GM18519 (cell line): Measurements from ENCODE around the gene FGF19.

Experiments
- ATAC-seq: cut with Tn5 transposase; IDR thresholded peaks from one replicate; pipeline ENCODE4 v1.9.1; 2021; ENCODE audit warnings: mild to moderate bottlenecking, moderate library complexity; ENCODE audit not compliant: unreplicated experiment, low FRiP score

FGF19 gene

GRCh38 chr11:69674267-69674885, 29.4 kb downstream of the FGF19 start:
- ATAC-seq, result no peak

- ATAC-seq, result no peak
Measured at GRCh38 chr11:69671734-69672465, 31.9 kb downstream of the FGF19 start.

DNA sequence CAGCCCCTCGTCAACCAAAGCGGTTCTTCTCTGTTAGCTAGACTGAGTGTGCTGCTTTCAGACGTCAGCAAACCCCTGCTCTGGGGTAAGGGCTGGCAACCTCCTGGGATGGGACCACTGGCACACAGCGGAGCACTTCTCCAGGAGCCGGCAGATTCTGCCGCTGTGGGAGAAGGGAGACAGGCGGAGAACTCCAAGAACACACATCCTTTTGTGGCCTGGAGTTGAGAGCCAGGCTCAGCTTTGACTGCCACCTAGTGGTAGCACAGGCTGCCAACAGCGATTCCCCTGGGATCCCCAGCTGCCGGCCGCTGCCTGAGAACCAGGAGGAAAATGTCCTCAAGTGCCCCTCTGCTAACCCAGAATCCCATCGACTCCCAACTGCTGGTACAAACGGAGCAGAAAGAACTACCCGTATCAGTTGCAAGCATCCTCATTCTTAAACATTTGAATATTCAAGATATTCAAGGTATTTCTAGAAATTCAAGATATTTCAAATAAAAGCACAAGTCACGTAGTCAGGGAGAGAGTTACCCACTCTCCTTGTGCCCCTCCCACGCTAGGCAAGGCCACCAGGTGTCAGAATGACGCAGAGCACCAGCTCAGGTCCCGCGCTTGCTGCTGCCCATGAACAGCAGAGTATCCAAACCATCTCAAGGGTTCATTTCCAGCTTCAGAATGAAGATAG, 33.5 kb downstream of the FGF19 start:
- no peak for ATAC-seq

DNA sequence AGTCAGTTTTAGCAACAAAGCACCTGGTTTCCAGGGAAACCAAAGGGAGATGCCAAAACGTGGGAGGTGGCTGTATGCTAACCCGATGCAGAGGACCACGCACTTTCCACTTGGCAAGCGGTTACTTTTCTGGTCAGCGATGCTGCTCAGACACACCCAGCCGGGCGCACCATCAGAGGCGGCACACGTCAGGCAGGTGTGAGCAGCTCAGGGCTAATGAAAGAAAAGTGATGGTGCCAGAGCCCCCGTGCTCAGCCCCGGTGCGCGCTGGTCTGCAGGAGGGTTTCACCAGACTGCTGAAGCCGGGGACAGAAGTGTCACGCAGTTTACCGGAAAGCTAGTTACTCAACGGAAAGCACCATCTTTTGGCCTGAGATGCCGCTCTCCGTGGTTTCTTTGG, 34.3 kb downstream of the FGF19 start:
- no peak for ATAC-seq

DNA sequence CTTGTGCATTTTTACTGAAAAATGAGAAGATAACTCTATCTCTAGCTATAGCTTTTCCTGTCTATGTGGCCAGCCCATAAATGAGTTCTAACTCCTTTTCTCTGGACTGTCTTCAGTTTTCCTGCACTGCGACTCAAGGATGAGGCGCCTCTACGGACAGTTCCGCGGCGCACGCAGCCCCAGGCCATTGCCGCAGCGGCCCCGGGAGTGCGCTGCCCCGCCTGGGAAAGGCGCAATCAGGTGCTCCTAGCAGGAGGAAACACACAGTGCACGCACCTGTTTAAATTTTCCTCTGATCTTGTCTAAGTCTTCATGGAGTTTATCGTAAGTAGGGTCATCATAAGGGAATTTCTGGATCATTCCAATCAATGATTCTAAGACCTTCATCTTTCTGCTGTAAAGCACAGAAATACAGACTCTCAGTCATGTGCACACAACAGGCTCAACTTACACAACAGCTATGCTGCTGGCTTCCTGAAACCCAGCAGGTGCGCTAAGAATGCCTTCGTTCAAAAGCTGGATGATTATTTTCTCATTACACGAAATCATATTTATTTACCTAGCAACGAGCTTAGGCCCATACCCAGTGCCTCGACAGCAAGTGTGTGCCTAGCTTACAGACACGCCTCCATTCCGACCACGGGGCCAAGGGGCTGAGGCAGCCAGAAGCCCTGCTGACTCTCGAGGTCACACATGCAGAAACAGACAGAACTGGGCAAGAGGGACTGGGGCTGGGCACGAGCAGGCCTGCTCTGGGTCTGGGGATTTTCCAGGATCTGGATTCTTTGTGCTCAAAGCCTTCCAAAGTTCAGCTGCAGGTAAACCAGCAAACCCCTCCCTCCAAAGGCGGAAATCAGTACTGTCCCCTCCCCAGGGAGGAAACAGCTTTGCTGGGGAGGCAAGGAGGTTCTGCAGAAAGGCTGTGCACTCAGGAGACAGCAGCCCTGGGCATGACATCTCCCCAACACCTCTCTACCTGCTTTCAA, 35.9 kb downstream of the FGF19 start:
- ATAC-seq, result no peak

- ATAC-seq, result no peak
Measured at GRCh38 chr11:69666752-69667536, 36.9 kb downstream of the FGF19 start.

- no peak for ATAC-seq
Measured at GRCh38 chr11:69666261-69666660, 37.6 kb downstream of the FGF19 start.

DNA sequence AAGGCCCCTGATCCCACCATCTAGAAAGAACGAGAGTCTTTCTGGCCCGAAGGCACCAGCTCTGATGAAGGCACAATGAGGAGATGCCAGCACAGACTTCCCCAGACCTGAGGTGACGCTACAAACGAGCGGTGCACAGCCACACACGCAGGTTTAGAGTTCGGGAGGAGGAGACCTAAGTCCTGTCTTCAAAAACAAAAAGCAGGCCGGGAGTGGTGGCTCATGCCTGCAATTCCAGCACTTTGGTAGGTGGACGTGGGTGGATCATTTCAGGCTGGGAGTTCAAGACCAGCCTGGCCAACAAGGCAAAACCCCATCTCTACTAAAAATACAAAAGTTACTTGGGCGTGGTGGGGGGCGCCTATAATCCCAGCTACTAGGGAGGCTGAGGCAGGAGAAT, 38.2 kb downstream of the FGF19 start:
- ATAC-seq, result no peak

DNA sequence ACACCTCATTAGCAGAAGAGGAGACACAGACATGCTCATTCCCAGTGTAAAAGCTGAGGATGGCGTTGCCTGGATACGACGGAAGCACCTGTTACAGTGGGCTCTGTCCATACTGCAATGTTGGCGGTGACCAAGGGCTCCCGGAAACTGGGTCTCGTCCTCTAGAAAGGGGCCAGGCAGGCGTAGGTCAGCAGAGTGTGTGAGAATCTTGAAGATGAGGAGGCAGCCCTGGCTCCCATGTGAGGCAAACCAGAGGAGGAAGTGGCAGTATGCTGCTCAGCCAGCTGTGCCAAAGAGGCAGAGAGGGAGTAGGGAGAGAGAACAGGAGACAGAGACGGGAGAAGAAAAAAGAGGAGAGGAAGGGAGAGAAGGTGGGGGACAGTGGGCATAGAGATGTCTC, 38.9 kb downstream of the FGF19 start:
- no peak for ATAC-seq

DNA sequence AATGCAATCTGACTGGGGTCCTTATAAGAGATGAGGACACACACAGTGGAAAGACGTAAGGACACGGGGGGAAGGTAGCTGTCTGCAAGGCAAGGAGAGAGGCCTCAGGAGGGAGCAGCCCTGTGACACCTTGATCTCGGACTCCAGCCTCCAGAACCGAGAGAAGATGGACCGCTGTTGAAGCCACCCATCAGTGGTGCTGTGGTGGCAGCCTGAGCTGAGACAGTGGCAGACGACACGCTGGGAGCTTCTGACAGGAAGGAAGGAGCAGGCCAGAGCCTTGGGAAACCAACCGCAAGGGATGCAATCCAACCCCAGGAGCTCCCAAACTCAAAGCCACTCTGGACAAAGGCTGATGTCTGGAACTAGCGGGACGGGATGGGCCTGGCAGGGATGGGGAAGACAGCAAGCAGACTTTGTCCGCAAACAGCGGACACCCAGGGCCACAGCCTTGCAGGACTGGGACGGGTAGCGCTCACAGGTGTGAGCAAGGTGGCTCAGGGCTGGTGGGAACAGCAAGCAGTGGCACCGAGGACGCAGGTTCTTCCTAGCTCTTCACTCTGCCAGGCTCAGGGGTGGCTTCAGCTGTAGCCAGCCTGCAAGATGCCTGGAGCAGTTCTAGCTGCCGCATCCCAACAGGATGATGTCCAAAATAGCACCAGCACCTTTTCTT, 39.6 kb downstream of the FGF19 start:
- no peak for ATAC-seq

DNA sequence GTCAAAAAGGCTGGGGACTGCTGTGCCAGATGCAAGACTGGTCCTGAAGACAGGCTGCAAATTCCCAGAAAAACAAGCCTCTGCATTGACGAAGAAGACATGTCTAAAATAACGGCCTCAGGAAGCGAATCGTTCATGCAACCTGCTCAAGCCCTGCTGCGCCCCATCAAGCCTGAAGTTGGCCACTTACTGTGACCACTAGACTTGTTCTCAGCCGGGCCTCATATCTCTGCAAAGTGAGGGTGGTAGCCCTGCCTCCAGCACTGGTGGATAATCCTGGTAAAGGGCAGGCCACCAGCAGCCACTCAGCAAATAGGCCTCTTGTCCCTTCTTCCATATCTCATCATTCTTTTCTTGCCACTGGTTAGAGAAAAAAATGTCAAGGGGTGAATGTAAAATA, 40.5 kb downstream of the FGF19 start:
- ATAC-seq, result no peak

DNA sequence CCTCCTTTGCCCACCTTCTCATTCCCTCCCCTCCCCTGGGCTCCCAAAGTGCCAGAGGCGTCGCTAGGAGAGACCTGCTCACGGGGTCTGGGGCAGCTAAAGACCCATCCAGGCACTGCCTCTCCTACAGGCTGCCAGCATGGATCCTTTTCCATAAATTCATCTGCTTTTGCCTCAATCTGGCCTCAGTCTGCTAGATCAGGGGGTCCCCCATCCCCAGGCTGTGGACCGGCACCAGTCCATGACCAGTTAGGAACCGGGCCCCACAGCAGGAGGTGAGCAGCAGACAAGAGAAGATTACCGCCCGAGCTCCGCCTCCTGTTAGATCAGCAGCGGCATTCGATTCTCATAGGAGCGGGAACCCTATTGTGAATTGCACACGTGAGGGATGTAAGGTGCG, 41.0 kb downstream of the FGF19 start:
- ATAC-seq, result no peak

GRCh38 chr11:69662021-69662698, 41.7 kb downstream of the FGF19 start:
- no peak for ATAC-seq

- no peak for ATAC-seq
Measured at GRCh38 chr11:69661413-69661715, 42.5 kb downstream of the FGF19 start.

GRCh38 chr11:69660001-69660500, 43.8 kb downstream of the FGF19 start:
- no peak for ATAC-seq

GRCh38 chr11:69659591-69659990, 44.2 kb downstream of the FGF19 start:
- no peak for ATAC-seq

DNA sequence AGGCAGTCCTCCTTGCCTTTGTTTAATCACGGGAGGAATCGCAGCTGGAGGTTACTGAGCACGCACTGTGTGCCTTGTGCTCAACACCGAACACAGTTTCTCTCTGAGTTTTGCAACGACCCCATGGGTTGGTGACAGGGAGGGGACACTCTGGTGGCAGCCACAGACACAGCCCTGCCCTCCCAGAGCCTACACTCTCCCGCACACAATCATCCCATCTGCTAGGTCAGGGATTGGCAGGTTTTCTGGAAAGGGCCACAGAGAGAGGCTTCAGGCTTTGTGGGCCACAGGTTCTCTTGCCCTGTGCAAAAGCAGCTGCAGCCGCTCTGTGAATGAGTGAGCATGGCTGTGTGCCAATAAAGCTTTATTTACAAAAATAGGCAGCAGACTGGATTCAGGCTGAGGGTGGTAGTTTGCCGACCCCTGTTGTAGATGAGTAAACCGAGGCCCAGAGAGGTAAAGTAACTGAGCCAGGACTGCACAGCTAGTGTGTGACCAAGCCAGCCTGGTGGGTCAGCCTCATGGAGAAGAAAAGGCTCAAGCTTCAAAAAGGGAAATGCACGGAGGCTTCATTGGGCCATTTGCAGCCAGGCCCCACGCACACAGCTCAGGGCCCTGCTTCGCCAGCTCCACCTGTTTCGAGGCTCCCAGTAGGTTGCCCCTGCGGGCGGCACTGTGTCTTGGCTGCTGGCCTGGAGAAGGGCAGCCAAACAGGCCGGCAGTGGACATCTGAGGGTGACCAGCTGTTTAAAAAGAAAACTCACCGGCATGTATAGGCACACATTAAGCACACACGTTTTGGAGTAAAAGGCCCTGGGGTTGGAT, 45.0 kb downstream of the FGF19 start:
- no peak for ATAC-seq
